ENCODE measurements around the gene PTGER4.

- TF ChIP-seq FOXA2 (IDR thresholded peaks at IDR 0.05) (no peak), CTCF (IDR thresholded peaks at IDR 0.05; ENCODE audit: low read depth, low read length, missing input control) (no peak), TAF1 (conservative IDR thresholded peaks at IDR 0.05) (no peak), RAD21 (IDR thresholded peaks at IDR 0.05) (no peak), REST (IDR thresholded peaks at IDR 0.05) (no peak), YY1 (IDR thresholded peaks at IDR 0.05) (no peak), GABPA (IDR thresholded peaks at IDR 0.05 in 1 of 2, conservative IDR thresholded peaks at IDR 0.05 in 1 of 2) (no peak), ATF3 (IDR thresholded peaks at IDR 0.05) (no peak), ZBTB33 (IDR thresholded peaks at IDR 0.05) (no peak), RXRA (IDR thresholded peaks at IDR 0.05) (no peak), MAX (IDR thresholded peaks at IDR 0.05) (no peak), FOXA1 (IDR thresholded peaks at IDR 0.05) (no peak), EGR1 (IDR thresholded peaks at IDR 0.05; ENCODE audit: low read depth in 2 of 2) (no peak)
Observed at GRCh38 chr5:40676613-40677343, 2.9 kb upstream of the PTGER4 start.
